GM19193 (cell line): ENCODE data around the gene RAD51B.

ENCODE experiments used
- POLR2A ChIP-seq: IDR thresholded peaks from 4 replicates; pipeline ENCODE4 v1.6.1; 2011; ENCODE audit not compliant: insufficient read depth, insufficient read length; ENCODE audit errors: extremely low read depth

The RAD51B gene

GRCh38 chr14:68285421-68286179 lies 466.0 kb downstream of the RAD51B start:
- TF ChIP-seq POLR2A, result peak; percentile 48

- no peak for TF ChIP-seq POLR2A
Measured at GRCh38 chr14:68286667-68287066, 467.1 kb downstream of the RAD51B start.

GRCh38 chr14:68291820-68292219 lies 472.2 kb downstream of the RAD51B start:
- no peak for TF ChIP-seq POLR2A

GRCh38 chr14:68292441-68293215 lies 473.0 kb downstream of the RAD51B start:
- TF ChIP-seq POLR2A, result no peak

- TF ChIP-seq POLR2A, result no peak
Measured at GRCh38 chr14:68293404-68293803, 473.8 kb downstream of the RAD51B start.

GRCh38 chr14:68295316-68295816 lies 475.8 kb downstream of the RAD51B start:
- TF ChIP-seq POLR2A, result no peak

GRCh38 chr14:68297039-68297438 lies 477.5 kb downstream of the RAD51B start:
- TF ChIP-seq POLR2A, result no peak

- TF ChIP-seq POLR2A, result no peak
Measured at GRCh38 chr14:68297876-68298468, 478.4 kb downstream of the RAD51B start.

GRCh38 chr14:68300608-68301007 lies 481.0 kb downstream of the RAD51B start:
- no peak for TF ChIP-seq POLR2A

GRCh38 chr14:68301219-68301618 lies 481.6 kb downstream of the RAD51B start:
- no peak for TF ChIP-seq POLR2A

GRCh38 chr14:68305738-68306137 lies 486.2 kb downstream of the RAD51B start:
- TF ChIP-seq POLR2A, result no peak

- no peak for TF ChIP-seq POLR2A
Measured at GRCh38 chr14:68306265-68306933, 486.8 kb downstream of the RAD51B start.

GRCh38 chr14:68306934-68307789 lies 487.6 kb downstream of the RAD51B start:
- no peak for TF ChIP-seq POLR2A

GRCh38 chr14:68307790-68308168 lies 488.2 kb downstream of the RAD51B start:
- no peak for TF ChIP-seq POLR2A
